ENCODE data around the gene TOM1L2.

The TOM1L2 gene

GRCh38 chr17:17902877-17903276 lies 69.3 kb downstream of the TOM1L2 start:
- Histone ChIP-seq H3K9ac (ENCODE audit: low read length) (no peak overlapping the region), H3K36me3 (ENCODE audit: control insufficient read depth, insufficient read depth, low read length, severe bottlenecking) (peaks cover 15% of the 10 kb centered on the region), H3K27me3 (replicated peaks; ENCODE audit: control insufficient read depth, insufficient read depth, low read length) (no peaks in the 10 kb centered on the region), H3K4me1 (ENCODE audit: control insufficient read depth, insufficient read depth, low read length) (peaks cover 46% of the 10 kb centered on the region), H3K4me3 (ENCODE audit: low read length) (no peak overlapping the region), H3K9me3 (ENCODE audit: control insufficient read depth, low read length) (no peaks in the 10 kb centered on the region)
- no peak for DNase-seq (ENCODE audit: low read depth)

GRCh38 chr17:17902376-17902775 lies 69.8 kb downstream of the TOM1L2 start:
- DNase-seq (ENCODE audit: low read depth) = no peak
- Histone ChIP-seq H3K36me3 (ENCODE audit: control insufficient read depth, insufficient read depth, low read length, severe bottlenecking) (peaks cover 17% of the 10 kb centered on the region), H3K27me3 (replicated peaks; ENCODE audit: control insufficient read depth, insufficient read depth, low read length) (no peaks in the 10 kb centered on the region), H3K4me3 (ENCODE audit: low read length) (no peak overlapping the region), H3K9ac (ENCODE audit: low read length) (no peak overlapping the region), H3K9me3 (ENCODE audit: control insufficient read depth, low read length) (no peaks in the 10 kb centered on the region), H3K4me1 (ENCODE audit: control insufficient read depth, insufficient read depth, low read length) (peaks cover 46% of the 10 kb centered on the region)

- H3K27me3 ChIP-seq (replicated peaks; ENCODE audit: control insufficient read depth, insufficient read depth, low read length) = no peaks in the 10 kb centered on the region
- H3K9me3 ChIP-seq (ENCODE audit: control insufficient read depth, low read length) = no peaks in the 10 kb centered on the region
- peaks cover 46% of the 10 kb centered on the region for H3K4me1 ChIP-seq (ENCODE audit: control insufficient read depth, insufficient read depth, low read length)
- peak overlapping the region; percentile 35 for H3K4me3 ChIP-seq (ENCODE audit: low read length)
- H3K9ac ChIP-seq (ENCODE audit: low read length) = peak overlapping the region; percentile 46
- H3K36me3 ChIP-seq (ENCODE audit: control insufficient read depth, insufficient read depth, low read length, severe bottlenecking) = peaks cover 24% of the 10 kb centered on the region
- peak; percentile 97 for DNase-seq (ENCODE audit: low read depth)
These were observed 71.3 kb downstream of the TOM1L2 start for GRCh38 chr17:17900615-17901520.

- DNase-seq (ENCODE audit: low read depth) = no peak
- Histone ChIP-seq H3K27me3 (replicated peaks; ENCODE audit: control insufficient read depth, insufficient read depth, low read length) (no peaks in the 10 kb centered on the region), H3K4me1 (ENCODE audit: control insufficient read depth, insufficient read depth, low read length) (peaks cover 43% of the 10 kb centered on the region), H3K4me3 (ENCODE audit: low read length) (no peak overlapping the region), H3K9ac (ENCODE audit: low read length) (peak overlapping the region; percentile 34), H3K36me3 (ENCODE audit: control insufficient read depth, insufficient read depth, low read length, severe bottlenecking) (peaks cover 36% of the 10 kb centered on the region), H3K9me3 (ENCODE audit: control insufficient read depth, low read length) (no peaks in the 10 kb centered on the region)
These were observed 72.7 kb downstream of the TOM1L2 start for GRCh38 chr17:17899486-17899885.

- no peak for DNase-seq (ENCODE audit: low read depth)
- no peak overlapping the region for H3K4me3 ChIP-seq (ENCODE audit: low read length)
- no peak overlapping the region for H3K9ac ChIP-seq (ENCODE audit: low read length)
- no peaks in the 10 kb centered on the region for H3K9me3 ChIP-seq (ENCODE audit: control insufficient read depth, low read length)
- no peaks in the 10 kb centered on the region for H3K27me3 ChIP-seq (replicated peaks; ENCODE audit: control insufficient read depth, insufficient read depth, low read length)
- peaks cover 44% of the 10 kb centered on the region for H3K36me3 ChIP-seq (ENCODE audit: control insufficient read depth, insufficient read depth, low read length, severe bottlenecking)
- peaks cover 41% of the 10 kb centered on the region for H3K4me1 ChIP-seq (ENCODE audit: control insufficient read depth, insufficient read depth, low read length)
These were observed 73.5 kb downstream of the TOM1L2 start for GRCh38 chr17:17898673-17899072.

- no peak for DNase-seq (ENCODE audit: low read depth)
- Histone ChIP-seq H3K27me3 (replicated peaks; ENCODE audit: control insufficient read depth, insufficient read depth, low read length) (no peaks in the 10 kb centered on the region), H3K9ac (ENCODE audit: low read length) (no peak overlapping the region), H3K4me3 (ENCODE audit: low read length) (no peak overlapping the region), H3K36me3 (ENCODE audit: control insufficient read depth, insufficient read depth, low read length, severe bottlenecking) (peaks cover 56% of the 10 kb centered on the region), H3K4me1 (ENCODE audit: control insufficient read depth, insufficient read depth, low read length) (peaks cover 35% of the 10 kb centered on the region), H3K9me3 (ENCODE audit: control insufficient read depth, low read length) (no peaks in the 10 kb centered on the region)
These were observed 74.8 kb downstream of the TOM1L2 start for GRCh38 chr17:17897442-17897841.

- H3K9ac ChIP-seq (ENCODE audit: low read length) = no peak overlapping the region
- H3K36me3 ChIP-seq (ENCODE audit: control insufficient read depth, insufficient read depth, low read length, severe bottlenecking) = peaks cover 62% of the 10 kb centered on the region
- H3K4me1 ChIP-seq (ENCODE audit: control insufficient read depth, insufficient read depth, low read length) = peaks cover 34% of the 10 kb centered on the region
- no peak overlapping the region for H3K4me3 ChIP-seq (ENCODE audit: low read length)
- no peak for DNase-seq (ENCODE audit: low read depth)
- H3K27me3 ChIP-seq (replicated peaks; ENCODE audit: control insufficient read depth, insufficient read depth, low read length) = no peaks in the 10 kb centered on the region
- H3K9me3 ChIP-seq (ENCODE audit: control insufficient read depth, low read length) = no peaks in the 10 kb centered on the region
These were observed 75.5 kb downstream of the TOM1L2 start for GRCh38 chr17:17896746-17897145.

GRCh38 chr17:17893801-17894644 lies 78.2 kb downstream of the TOM1L2 start:
- Histone ChIP-seq H3K36me3 (ENCODE audit: control insufficient read depth, insufficient read depth, low read length, severe bottlenecking) (peaks cover 76% of the 10 kb centered on the region), H3K4me1 (ENCODE audit: control insufficient read depth, insufficient read depth, low read length) (peaks cover 9% of the 10 kb centered on the region), H3K27me3 (replicated peaks; ENCODE audit: control insufficient read depth, insufficient read depth, low read length) (no peaks in the 10 kb centered on the region), H3K9ac (ENCODE audit: low read length) (no peak overlapping the region), H3K9me3 (ENCODE audit: control insufficient read depth, low read length) (no peaks in the 10 kb centered on the region), H3K4me3 (ENCODE audit: low read length) (no peak overlapping the region)
- DNase-seq (ENCODE audit: low read depth) = no peak

- Histone ChIP-seq H3K9ac (ENCODE audit: low read length) (no peak overlapping the region), H3K27me3 (replicated peaks; ENCODE audit: control insufficient read depth, insufficient read depth, low read length) (no peaks in the 10 kb centered on the region), H3K9me3 (ENCODE audit: control insufficient read depth, low read length) (no peaks in the 10 kb centered on the region), H3K4me3 (ENCODE audit: low read length) (no peak overlapping the region), H3K4me1 (ENCODE audit: control insufficient read depth, insufficient read depth, low read length) (peaks cover 7% of the 10 kb centered on the region), H3K36me3 (ENCODE audit: control insufficient read depth, insufficient read depth, low read length, severe bottlenecking) (peaks cover 72% of the 10 kb centered on the region)
- no peak for DNase-seq (ENCODE audit: low read depth)
These were observed 79.5 kb downstream of the TOM1L2 start for GRCh38 chr17:17892731-17893130.

GRCh38 chr17:17892009-17892408 lies 80.2 kb downstream of the TOM1L2 start:
- Histone ChIP-seq H3K4me1 (ENCODE audit: control insufficient read depth, insufficient read depth, low read length) (peaks cover 7% of the 10 kb centered on the region), H3K9ac (ENCODE audit: low read length) (no peak overlapping the region), H3K27me3 (replicated peaks; ENCODE audit: control insufficient read depth, insufficient read depth, low read length) (no peaks in the 10 kb centered on the region), H3K36me3 (ENCODE audit: control insufficient read depth, insufficient read depth, low read length, severe bottlenecking) (peaks cover 70% of the 10 kb centered on the region), H3K9me3 (ENCODE audit: control insufficient read depth, low read length) (no peaks in the 10 kb centered on the region), H3K4me3 (ENCODE audit: low read length) (no peak overlapping the region)
- DNase-seq (ENCODE audit: low read depth) = no peak

All from adipocyte (in vitro differentiated cells).